Measurements from ENCODE around the gene DEAF1.

Gene DEAF1

DNA sequence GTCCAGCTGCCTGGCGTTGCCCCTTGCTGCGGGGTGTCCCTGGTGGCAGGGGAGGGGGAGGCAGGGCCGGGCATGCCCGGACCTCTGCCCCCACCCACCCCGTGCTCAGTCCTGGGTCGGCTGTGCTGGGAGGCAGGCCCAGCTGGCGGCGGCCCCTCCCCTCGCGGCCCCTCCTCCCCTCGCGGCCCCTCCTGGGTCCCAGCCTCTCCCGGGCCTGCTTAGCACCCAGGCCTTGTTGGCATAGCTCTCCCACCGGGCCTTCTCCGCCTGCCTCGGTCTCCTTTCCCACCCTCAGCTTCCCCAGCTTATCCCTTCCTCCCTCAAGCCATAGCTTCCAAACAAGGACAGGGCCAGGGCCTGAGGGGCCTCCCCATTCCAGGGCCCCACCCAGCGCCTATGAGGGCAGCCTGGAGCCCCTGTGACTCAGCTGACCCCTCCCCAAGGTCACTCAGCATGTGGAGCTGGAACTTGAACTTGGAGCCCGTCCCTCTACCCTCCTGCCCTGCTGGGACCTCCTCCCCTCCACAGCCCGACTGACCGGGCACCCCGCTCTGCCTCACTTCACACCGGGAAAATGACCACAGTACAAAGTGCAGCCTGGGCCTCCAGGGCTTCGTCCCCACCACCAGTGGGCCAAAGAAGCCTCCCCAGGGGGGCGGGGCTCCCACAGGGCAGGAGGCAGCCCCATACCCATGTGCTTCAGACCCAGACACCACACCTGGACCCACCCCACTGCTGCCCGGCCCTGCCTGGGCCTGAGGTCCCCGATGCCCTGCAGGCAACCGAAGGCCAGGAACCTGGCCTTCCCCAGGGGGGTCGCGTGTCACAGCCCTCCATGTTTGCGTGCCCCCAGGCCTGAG, 12.2 kb upstream of the DEAF1 start:
- DNase-seq (ENCODE audit: low read depth): no peak
- H3K4me3 ChIP-seq (ENCODE audit: low read depth, low read length): no peak overlapping the region
- TF ChIP-seq CTCF (IDR thresholded peaks at IDR 0.05; ENCODE audit: low read depth, low read length, missing control alignments): no peak

- no peak for DNase-seq (ENCODE audit: low read depth)
- TF ChIP-seq CTCF (IDR thresholded peaks at IDR 0.05; ENCODE audit: low read depth, low read length, missing control alignments): no peak
- no peak overlapping the region; the same call in 1 of the 2 replicates for H3K4me3 ChIP-seq (ENCODE audit: low read depth, low read length)
These were observed 11.5 kb upstream of the DEAF1 start for GRCh38 chr11:706439-706956.

DNA sequence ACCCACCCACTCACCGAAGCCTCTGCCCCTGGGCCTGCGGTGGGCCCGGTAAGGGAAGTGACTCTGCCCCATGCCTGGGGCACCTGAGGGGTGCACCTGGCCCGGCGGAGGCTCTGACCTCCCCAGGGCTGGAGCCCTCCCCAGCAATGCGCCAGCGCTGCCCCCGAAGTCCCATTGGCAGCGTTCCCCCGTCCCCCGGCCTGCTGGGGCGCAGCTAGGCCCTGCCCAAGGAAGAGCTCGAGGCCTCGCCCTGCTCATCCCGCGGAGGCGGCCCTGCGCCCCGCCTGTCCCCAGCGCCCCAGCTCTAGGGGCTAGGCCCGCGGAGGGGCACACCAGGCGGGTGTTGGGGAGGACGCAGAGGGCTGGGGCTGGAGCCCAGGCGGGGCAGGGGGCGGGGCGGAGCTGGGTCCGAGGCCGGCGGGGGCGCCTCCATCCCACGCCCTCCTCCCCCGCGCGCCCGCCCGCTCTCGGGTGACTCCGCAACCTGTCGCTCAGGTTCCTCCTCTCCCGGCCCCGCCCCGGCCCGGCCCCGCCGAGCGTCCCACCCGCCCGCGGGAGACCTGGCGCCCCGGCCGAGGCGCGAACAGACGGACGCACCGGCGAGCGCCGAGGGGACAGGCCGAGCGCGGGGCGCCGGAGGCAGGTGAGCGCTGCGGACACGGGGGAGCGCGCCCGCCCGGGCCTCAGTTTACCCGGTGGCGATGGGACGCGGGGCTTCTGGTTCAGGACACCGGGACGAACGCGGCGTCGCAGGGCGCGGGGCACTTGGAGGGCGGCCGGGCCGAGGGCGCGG, 10.8 kb upstream of the DEAF1 start, which contains the start of gene EPS8L2:
Gene EPS8L2 (plus strand): TSS at position 586 of the 793 bp plus-strand sequence. CDS start 3,177 bp downstream, outside the sequence.
- TF ChIP-seq CTCF (IDR thresholded peaks at IDR 0.05; ENCODE audit: low read depth, low read length, missing control alignments): no peak
- DNase-seq (ENCODE audit: low read depth): no peak
- H3K4me3 ChIP-seq (ENCODE audit: low read depth, low read length): no peak within 1 kb of the TSS; the same call in 1 of the 2 replicates

- no peak overlapping the region for H3K4me3 ChIP-seq (ENCODE audit: low read depth, low read length)
- DNase-seq (ENCODE audit: low read depth): no peak
- no peak for TF ChIP-seq CTCF (IDR thresholded peaks at IDR 0.05; ENCODE audit: low read depth, low read length, missing control alignments)
These were observed 10.0 kb upstream of the DEAF1 start for GRCh38 chr11:704781-705645.

GRCh38 chr11:704228-704674, 9.2 kb upstream of the DEAF1 start:
- no peak for TF ChIP-seq CTCF (IDR thresholded peaks at IDR 0.05; ENCODE audit: low read depth, low read length, missing control alignments)
- no peak for DNase-seq (ENCODE audit: low read depth)
- H3K4me3 ChIP-seq (ENCODE audit: low read depth, low read length): no peak overlapping the region

GRCh38 chr11:703506-703905, 8.5 kb upstream of the DEAF1 start:
- H3K4me3 ChIP-seq (ENCODE audit: low read depth, low read length): no peak overlapping the region
- no peak for TF ChIP-seq CTCF (IDR thresholded peaks at IDR 0.05; ENCODE audit: low read depth, low read length, missing control alignments)

More at GRCh38 chr11:703506-703905, 8.5 kb upstream of the DEAF1 start:
- DNase-seq (ENCODE audit: low read depth): no peak

Data from GM12864 (cell line).